KMS-11 (cell line): ENCODE results near the gene C1orf21.

Experiments
- H2AFZ ChIP-seq: fragments of 200-600 bp; sonication (generic); 2 replicates; pipeline ENCODE4 v1.6.1; 2016; ENCODE audit warnings: antibody characterized with exemption, mixed run types, low read depth
- H3K27ac ChIP-seq: fragments of 200-600 bp; sonication (generic); 2 replicates; pipeline ENCODE4 v1.6.1; 2016; ENCODE audit warnings: mild to moderate bottlenecking, mixed run types
- H3K27me3 ChIP-seq: fragments of 200-600 bp; sonication (generic); 2 replicates; pipeline ENCODE4 v1.6.1; 2017; ENCODE audit warnings: mild to moderate bottlenecking, low read depth, mixed run types, moderate library complexity; ENCODE audit not compliant: insufficient read depth
- H3K36me3 ChIP-seq: fragments of 200-600 bp; sonication (generic); 2 replicates; pipeline ENCODE4 v1.6.1; 2017; ENCODE audit warnings: mild to moderate bottlenecking, mixed run types; ENCODE audit not compliant: insufficient read depth
- H3K4me1 ChIP-seq: fragments of 200-600 bp; sonication (generic); 2 replicates; pipeline ENCODE4 v1.6.1; 2016; ENCODE audit warnings: mild to moderate bottlenecking, low read depth, mixed run types; ENCODE audit not compliant: poor library complexity, severe bottlenecking
- H3K4me2 ChIP-seq: fragments of 200-600 bp; sonication (generic); 2 replicates; pipeline ENCODE4 v1.7.0; 2016; ENCODE audit warnings: mild to moderate bottlenecking, mixed run types
- H3K4me3 ChIP-seq: fragments of 200-600 bp; sonication (generic); IDR thresholded peaks from 2 replicates; pipeline ENCODE4 v1.6.1; 2017; ENCODE audit warnings: low read depth, low read length, mixed read lengths; ENCODE audit not compliant: insufficient read depth
- H3K79me2 ChIP-seq: fragments of 200-600 bp; sonication (generic); 2 replicates; pipeline ENCODE4 v1.6.1; 2016; ENCODE audit warnings: low read depth, mixed run types; ENCODE audit not compliant: insufficient read depth
- H3K9ac ChIP-seq: fragments of 200-600 bp; sonication (generic); 2 replicates; pipeline ENCODE4 v1.6.1; 2016; ENCODE audit warnings: mild to moderate bottlenecking, mixed run types
- H4K20me1 ChIP-seq: fragments of 200-600 bp; sonication (generic); 2 replicates; pipeline ENCODE4 v1.6.1; 2016; ENCODE audit warnings: mild to moderate bottlenecking, mixed run types; ENCODE audit not compliant: insufficient read depth
- TF ChIP-seq, protein P1 (sequence below): fragments of 200-600 bp; sonication (generic); conservative IDR thresholded peaks from 2 replicates; pipeline ENCODE4 v1.6.1; 2017; ENCODE audit warnings: low read depth, mild to moderate bottlenecking, antibody characterized with exemption, low read length, moderate library complexity, mixed read lengths

C1orf21 gene

DNA sequence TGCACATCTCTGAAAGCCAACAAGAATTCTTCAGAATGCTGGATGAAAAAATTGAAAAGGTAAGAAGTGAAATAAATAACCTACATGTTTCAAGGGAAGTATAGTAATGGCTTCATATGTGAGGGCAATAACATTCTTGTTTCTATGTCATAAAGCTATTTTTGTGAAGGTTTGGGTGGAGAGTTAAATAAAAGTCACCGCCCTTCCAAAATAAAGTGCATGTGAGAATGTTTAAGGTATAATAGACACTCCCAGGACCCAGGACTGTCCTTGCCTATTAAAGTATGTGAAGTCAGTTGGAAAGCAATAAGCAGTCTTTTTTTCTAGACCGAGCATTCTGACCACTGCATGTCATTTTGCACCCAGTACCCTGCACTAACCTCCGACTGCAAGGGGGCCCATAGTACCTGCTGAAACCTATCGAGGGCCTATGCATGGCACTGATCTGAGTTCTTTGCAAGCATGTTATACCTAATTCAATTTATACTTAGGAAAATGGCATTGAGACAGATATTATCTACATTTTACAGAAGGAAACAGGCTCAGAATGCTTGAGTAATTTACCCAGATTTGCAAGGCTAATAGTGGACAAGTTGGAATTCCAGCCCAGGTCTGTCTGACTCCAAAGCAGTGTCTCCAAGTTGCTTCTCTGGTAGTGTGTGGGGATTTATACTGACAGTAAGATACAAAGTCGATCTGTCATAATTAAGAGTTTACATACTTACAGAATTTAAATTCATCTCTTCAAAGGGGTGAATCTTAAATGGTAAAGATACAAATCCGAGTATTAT is 211.8 kb downstream of the C1orf21 start:
- H3K4me2 ChIP-seq: no peak overlapping the region

DNA sequence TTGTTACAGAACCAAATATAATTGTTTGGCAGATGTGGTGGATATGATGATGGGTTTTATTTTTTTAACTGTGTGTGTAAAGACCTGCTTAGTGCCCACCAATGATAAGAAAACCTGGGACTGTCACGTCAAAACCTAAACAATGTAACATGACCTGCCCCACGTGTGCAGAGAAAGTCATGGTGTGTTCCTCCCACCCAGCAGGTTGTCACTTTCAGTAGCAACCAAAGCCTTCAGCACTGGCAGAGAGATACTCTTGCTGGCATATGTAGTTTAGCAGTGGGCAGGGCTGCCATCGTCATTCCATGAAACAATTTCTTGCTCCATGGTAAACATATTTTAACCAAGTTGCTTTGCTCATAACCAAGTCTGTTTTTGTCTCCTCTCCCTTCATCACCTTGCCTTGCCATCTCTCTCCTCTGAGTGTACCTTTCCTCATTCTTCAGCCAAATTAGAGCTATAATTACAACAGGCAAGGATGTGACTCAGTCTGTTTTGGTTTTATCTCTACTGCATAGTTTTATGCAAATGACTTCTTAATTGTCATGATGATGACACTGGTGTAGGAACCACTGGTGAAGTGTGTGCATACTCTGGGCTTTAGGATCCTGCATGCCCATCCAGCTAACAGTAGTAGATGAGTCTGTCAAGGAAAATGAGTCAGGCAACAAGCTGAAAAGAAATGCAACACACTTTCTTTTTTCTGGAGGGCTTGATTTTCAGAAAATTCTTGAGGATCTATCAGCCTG is 217.5 kb downstream of the C1orf21 start:
- TF ChIP-seq, protein P1, sequence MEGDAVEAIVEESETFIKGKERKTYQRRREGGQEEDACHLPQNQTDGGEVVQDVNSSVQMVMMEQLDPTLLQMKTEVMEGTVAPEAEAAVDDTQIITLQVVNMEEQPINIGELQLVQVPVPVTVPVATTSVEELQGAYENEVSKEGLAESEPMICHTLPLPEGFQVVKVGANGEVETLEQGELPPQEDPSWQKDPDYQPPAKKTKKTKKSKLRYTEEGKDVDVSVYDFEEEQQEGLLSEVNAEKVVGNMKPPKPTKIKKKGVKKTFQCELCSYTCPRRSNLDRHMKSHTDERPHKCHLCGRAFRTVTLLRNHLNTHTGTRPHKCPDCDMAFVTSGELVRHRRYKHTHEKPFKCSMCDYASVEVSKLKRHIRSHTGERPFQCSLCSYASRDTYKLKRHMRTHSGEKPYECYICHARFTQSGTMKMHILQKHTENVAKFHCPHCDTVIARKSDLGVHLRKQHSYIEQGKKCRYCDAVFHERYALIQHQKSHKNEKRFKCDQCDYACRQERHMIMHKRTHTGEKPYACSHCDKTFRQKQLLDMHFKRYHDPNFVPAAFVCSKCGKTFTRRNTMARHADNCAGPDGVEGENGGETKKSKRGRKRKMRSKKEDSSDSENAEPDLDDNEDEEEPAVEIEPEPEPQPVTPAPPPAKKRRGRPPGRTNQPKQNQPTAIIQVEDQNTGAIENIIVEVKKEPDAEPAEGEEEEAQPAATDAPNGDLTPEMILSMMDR: no peak
- Histone ChIP-seq H3K4me1 (peaks cover 26% of the 10 kb centered on the region), H3K27ac (no peak overlapping the region), H4K20me1 (no peaks in the 10 kb centered on the region), H3K9ac (no peak overlapping the region), H3K36me3 (no peaks in the 10 kb centered on the region), H2AFZ (no peak overlapping the region), H3K4me3 (no peak overlapping the region), H3K79me2 (no peaks in the 10 kb centered on the region), H3K4me2 (no peak overlapping the region), H3K27me3 (no peaks in the 10 kb centered on the region)

More for the DNA sequence above, 211.8 kb downstream of the C1orf21 start:
- Histone ChIP-seq H3K4me3 (no peak overlapping the region), H3K9ac (no peak overlapping the region), H3K27me3 (no peaks in the 10 kb centered on the region), H3K4me1 (peaks cover 44% of the 10 kb centered on the region), H3K36me3 (no peaks in the 10 kb centered on the region), H3K79me2 (no peaks in the 10 kb centered on the region), H3K27ac (no peak overlapping the region), H2AFZ (no peak overlapping the region), H4K20me1 (no peaks in the 10 kb centered on the region)
- TF ChIP-seq, protein P1: no peak

GRCh38 chr1:184605941-184606340 is 219.1 kb downstream of the C1orf21 start:
- Histone ChIP-seq H3K27me3 (no peaks in the 10 kb centered on the region), H3K9ac (no peak overlapping the region), H3K4me3 (no peak overlapping the region), H3K4me2 (no peak overlapping the region), H2AFZ (no peak overlapping the region), H3K27ac (no peak overlapping the region), H4K20me1 (no peaks in the 10 kb centered on the region), H3K79me2 (no peaks in the 10 kb centered on the region), H3K4me1 (peaks cover 17% of the 10 kb centered on the region), H3K36me3 (no peaks in the 10 kb centered on the region)
- TF ChIP-seq, protein P1: no peak

DNA sequence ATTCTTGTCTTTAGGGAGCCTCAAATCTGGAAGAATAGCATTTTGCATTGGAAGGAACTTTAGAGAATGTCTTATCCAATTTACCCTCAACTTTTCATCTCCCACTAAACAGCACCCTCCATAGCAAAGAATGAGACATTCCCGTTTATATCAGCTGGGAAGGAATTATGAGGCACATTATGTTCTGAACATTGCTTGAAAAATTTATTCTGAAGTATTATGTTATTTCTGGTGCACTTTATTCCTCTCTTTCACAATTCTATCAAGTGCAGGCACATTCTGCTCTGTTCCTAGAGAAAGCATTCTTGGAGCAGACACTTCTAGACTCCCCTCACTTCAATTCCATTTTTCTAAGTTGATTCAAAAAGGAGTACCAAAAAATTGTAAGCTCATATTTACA is 220.0 kb downstream of the C1orf21 start:
- Histone ChIP-seq H3K36me3 (no peaks in the 10 kb centered on the region), H3K27ac (no peak overlapping the region), H3K9ac (no peak overlapping the region), H4K20me1 (no peaks in the 10 kb centered on the region), H3K79me2 (no peaks in the 10 kb centered on the region), H3K4me2 (no peak overlapping the region), H2AFZ (no peak overlapping the region), H3K4me1 (peaks cover 9% of the 10 kb centered on the region), H3K27me3 (no peaks in the 10 kb centered on the region), H3K4me3 (no peak overlapping the region)
- TF ChIP-seq, protein P1: no peak
